OCI-LY1 (cell line): ENCODE measurements around the gene NRIP1.

Experiments
- EZH2 ChIP-seq: fragments of 200-600 bp; sonication (generic), shearing (Covaris generic); IDR thresholded peaks from 2 replicates; pipeline ENCODE4 v1.8.0; 2017; ENCODE audit warnings: borderline replicate concordance, mixed run types, mild to moderate bottlenecking, antibody characterized with exemption, low read length, moderate library complexity, mixed read lengths
- TF ChIP-seq, protein P1 (sequence below): fragments of 200-600 bp; sonication (generic), shearing (Covaris generic); IDR thresholded peaks from 2 replicates; pipeline ENCODE4 v1.5.1; 2017; ENCODE audit warnings: mild to moderate bottlenecking, antibody characterized with exemption, low read length, moderate library complexity, mixed read lengths

DNA sequence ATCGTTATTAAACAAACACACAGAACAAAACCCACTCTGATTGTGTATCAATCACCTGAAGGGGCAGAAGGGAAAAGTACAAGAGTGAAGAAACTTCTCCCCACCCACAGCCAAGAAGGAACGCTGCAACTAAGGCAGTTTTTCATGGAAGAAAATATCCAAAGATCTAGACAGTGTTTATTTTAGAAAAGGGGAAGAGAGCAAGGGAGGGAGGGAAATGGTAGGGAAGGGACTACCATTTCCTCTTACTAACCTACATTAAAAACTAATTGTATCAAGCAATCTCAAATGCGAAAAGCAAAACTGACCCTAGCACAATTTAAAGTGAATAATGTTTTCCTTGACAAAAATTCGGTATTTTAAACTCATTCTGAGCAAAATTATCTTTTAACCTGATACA lies 3.5 kb downstream of the NRIP1 start:
- TF ChIP-seq, protein P1, sequence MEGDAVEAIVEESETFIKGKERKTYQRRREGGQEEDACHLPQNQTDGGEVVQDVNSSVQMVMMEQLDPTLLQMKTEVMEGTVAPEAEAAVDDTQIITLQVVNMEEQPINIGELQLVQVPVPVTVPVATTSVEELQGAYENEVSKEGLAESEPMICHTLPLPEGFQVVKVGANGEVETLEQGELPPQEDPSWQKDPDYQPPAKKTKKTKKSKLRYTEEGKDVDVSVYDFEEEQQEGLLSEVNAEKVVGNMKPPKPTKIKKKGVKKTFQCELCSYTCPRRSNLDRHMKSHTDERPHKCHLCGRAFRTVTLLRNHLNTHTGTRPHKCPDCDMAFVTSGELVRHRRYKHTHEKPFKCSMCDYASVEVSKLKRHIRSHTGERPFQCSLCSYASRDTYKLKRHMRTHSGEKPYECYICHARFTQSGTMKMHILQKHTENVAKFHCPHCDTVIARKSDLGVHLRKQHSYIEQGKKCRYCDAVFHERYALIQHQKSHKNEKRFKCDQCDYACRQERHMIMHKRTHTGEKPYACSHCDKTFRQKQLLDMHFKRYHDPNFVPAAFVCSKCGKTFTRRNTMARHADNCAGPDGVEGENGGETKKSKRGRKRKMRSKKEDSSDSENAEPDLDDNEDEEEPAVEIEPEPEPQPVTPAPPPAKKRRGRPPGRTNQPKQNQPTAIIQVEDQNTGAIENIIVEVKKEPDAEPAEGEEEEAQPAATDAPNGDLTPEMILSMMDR, result no peak
- TF ChIP-seq EZH2, result no peak
